ENCODE results near the gene TAGAP. TPM values are rescaled to one million over a fixed set of nuclear protein-coding genes. Genes with fewer than 3 reads are reported as not detected.
"Not testable (repeated sequence)": the region's sequence is repeated elsewhere in the genome, so short reads cannot be mapped to it uniquely, and the experiment has no call there.

TAGAP gene
- total RNA-seq, 1 donor from 2014 or later, result 1.1 TPM

DNA sequence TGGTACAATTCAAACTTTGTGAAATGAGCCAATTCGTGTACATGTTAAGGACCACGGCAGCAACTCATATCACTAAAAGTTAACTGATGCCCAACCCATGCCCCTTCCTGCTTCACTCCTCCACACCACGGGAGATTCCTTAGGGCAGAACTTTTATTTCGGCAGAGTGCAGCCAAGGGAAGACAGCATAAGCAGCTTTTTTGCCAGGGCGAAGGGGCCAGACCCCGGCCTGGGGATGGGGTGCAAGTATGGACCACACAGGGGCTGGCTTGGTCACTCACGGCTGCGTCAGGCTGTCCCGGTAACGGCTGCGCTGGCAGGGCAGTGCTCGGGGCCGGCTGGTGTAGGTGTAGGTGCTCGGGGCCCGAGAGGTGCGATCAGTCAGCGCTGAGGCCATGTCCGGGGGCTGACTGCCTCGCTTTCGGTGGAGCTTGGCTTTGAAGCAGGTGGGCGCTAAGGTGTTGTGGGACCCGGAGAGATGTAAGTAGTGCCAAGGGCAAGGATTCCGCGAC lies 45.6 kb downstream of the TAGAP start:
- DNase-seq (no peak), ATAC-seq (ENCODE audit: poor library complexity) (peak; percentile 34)
- intact Hi-C loops (cut with DNase I), result no loop called here

GRCh38 chr6:158996856-158997255 lies 47.9 kb downstream of the TAGAP start:
- intact Hi-C loops (cut with DNase I), result no loop called here
- ATAC-seq (ENCODE audit: poor library complexity) (no peak), DNase-seq (no peak)

DNA sequence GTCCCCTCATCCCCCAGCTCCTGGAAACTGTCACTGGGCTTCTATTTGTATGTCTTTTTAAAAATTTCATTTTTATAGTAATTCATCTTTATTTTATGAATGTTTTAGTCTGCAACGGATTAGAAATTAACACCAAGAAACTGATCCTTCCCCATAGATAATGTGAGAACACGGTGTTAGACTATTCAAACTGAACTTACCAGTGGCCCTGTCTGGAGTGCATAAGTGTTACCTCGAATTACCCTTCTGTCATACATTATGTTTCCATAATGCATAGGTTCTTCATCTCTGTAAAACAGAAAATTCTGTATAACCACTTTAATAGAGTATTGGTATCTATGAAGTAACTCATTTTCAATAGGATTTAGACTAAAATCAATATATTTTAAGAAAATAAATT lies 51.2 kb downstream of the TAGAP start:
- ATAC-seq (ENCODE audit: poor library complexity) (no peak), DNase-seq (no peak)
- intact Hi-C loops (cut with DNase I), result no loop called here

GRCh38 chr6:158991017-158991723 lies 53.6 kb downstream of the TAGAP start:
- ATAC-seq (ENCODE audit: poor library complexity), result no peak
- no peak for DNase-seq
- intact Hi-C loops (cut with DNase I), result no loop called here

DNA sequence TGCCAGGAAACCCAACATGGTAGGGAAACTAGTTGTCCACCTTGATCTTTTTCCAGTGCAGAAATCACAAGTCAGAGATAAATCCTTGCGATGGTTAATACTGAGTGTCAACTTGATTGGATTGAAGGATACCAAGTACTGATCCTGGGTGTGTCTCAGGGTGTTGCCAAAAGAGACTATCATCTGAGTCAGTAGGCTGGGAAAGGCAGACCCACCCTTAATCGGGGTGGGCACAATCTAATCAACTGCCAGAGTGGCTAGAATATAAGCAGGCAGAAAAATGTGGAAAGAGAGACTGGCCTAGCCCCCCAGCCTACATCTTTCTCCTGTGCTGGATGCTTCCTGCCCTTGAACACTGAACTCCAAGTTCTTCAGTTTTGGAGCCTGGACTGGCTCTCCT lies 55.1 kb downstream of the TAGAP start:
- intact Hi-C loops (cut with DNase I); ATAC-seq (ENCODE audit: poor library complexity); DNase-seq: not testable (repeated sequence)

DNA sequence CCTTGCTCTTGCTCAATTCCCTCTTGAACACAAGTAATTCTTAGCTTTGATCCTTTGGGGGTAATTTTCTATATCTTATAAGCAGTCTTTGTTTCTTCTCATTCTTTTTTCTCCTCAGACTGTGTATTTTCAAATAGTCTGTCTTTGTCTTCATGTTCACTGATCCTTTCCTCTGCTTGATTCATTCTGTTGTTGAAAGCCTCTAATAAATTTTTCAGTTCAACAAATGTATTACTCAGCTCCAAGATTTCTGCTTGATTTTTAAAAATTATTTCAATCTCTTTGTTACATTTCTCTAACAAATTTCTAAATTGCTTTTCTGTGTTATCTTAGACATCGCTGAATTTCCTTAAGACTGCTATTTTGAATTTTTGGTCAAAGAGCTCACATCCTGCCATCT lies 56.3 kb downstream of the TAGAP start:
- ATAC-seq (ENCODE audit: poor library complexity) (no peak), DNase-seq (no peak)
- intact Hi-C loops (cut with DNase I), result no loop called here

DNA sequence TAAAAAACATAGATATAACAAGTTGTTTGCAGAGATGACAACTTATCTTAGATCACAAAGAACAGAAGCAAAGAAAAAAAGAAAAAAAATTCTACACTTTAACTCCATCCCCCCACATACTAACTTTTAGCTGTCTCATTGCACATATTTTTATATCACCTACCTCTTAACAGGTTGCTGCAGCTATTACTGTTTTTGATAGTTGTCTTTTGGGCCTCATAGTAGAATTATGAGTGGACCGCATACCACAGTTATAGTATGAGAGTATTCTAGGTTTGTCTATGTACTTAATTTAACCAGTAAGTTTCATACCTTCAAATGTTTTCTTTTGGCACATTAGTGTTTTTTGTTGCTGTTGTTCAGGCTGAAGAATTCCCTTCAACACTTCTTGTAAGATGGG lies 57.1 kb downstream of the TAGAP start:
- no peak for DNase-seq
- ATAC-seq (ENCODE audit: poor library complexity), result no peak

More for the DNA sequence above, 57.1 kb downstream of the TAGAP start:
- intact Hi-C loops (cut with DNase I), result no loop called here

Other genes with a start within 250 kb of the TAGAP start
- 197 TPM for gene EZR, start 225.6 kb downstream of the TAGAP start, total RNA-seq
- gene RSPH3, start 44.8 kb downstream of the TAGAP start, total RNA-seq, result 9.5 TPM
- gene FNDC1, start 124.4 kb upstream of the TAGAP start, total RNA-seq, result 1.2 TPM

All from Right ventricle myocardium superior (tissue), 1 donor.